ENCODE results near the gene ANKRD26.

ANKRD26 gene

GRCh38 chr10:27099448-27099847 is 846 bp downstream of the ANKRD26 start:
- Histone ChIP-seq H3K9me3 (ENCODE audit: control insufficient read depth, insufficient read depth, low read depth, low read length) (no peaks in the 10 kb centered on the region), H3K27ac (ENCODE audit: extremely low read depth, low read depth, low read length) (no peak overlapping the region; the same call in 1 of the 2 replicates), H3K36me3 (ENCODE audit: control insufficient read depth in 2 of 2, insufficient read depth in 1 of 2, low read length in 2 of 2) (peaks cover 7 to 16% of the 10 kb centered on the region in 2 experiments; a peak in 2 of 3 replicates), H3K4me3 (ENCODE audit: low read depth, low read length) (peak overlapping the region; percentile 83), H3K4me1 (ENCODE audit: control insufficient read depth, insufficient read depth, low read length) (no peaks in the 10 kb centered on the region; the same call in 1 of the 2 replicates)
- CTCF ChIA-PET: interaction anchor here (0.6 kb wide), 2 partner anchors 18 to 124 kb away, joined by 4 to 5 read pairs; no protein-coding TSS in a partner anchor
- POLR2A ChIA-PET: interaction anchor here (0.6 to 1.8 kb wide), 2 partner anchors 11 to 232 kb away, joined by 4 to 7 read pairs; no protein-coding TSS in a partner anchor
- no peak for TF ChIP-seq ZBTB17 (tag by site-specific recombination; IDR thresholded peaks at IDR 0.05)
- TF ChIP-seq ZNF202 (tag by site-specific recombination; IDR thresholded peaks at IDR 0.05; ENCODE audit: borderline replicate concordance): 0 out of 2 replicates have a peak, but pooled peaks have one; percentile 30
- no peak for TF ChIP-seq ZNF280D (tag by site-specific recombination; IDR thresholded peaks at IDR 0.05)
- no peak for TF ChIP-seq ZNF211 (tag by site-specific recombination; IDR thresholded peaks at IDR 0.05; ENCODE audit: low read depth)
- TF ChIP-seq ZXDB (tag by site-specific recombination; IDR thresholded peaks at IDR 0.05): no peak
- no peak for TF ChIP-seq GFI1B (tag by site-specific recombination; IDR thresholded peaks at IDR 0.05)
- TF ChIP-seq ZBTB6 (tag by site-specific recombination; IDR thresholded peaks at IDR 0.05): no peak

GRCh38 chr10:27088119-27089044 is 11.9 kb downstream of the ANKRD26 start:
- Histone ChIP-seq H3K9me3 (ENCODE audit: control insufficient read depth, insufficient read depth, low read depth, low read length) (no peaks in the 10 kb centered on the region), H3K4me1 (ENCODE audit: control insufficient read depth, insufficient read depth, low read length) (no peaks in the 10 kb centered on the region), H3K4me3 (ENCODE audit: low read depth, low read length) (no peak overlapping the region), H3K36me3 (ENCODE audit: control insufficient read depth in 2 of 2, insufficient read depth in 1 of 2, low read length in 2 of 2) (peaks cover 58 to 84% of the 10 kb centered on the region in 2 experiments), H3K27ac (ENCODE audit: extremely low read depth, low read depth, low read length) (no peak overlapping the region)
- ChIA-PET POLR2A (no interaction called here), CTCF (interaction anchor here (0.8 kb wide), 1 partner anchor 98 kb away, joined by 3 read pairs; no protein-coding TSS in a partner anchor)
- TF ChIP-seq PRDM1 (tag by site-specific recombination; IDR thresholded peaks at IDR 0.05) (no peak), ZNF239 (tag by site-specific recombination; IDR thresholded peaks at IDR 0.05) (no peak), OSR2 (tag by site-specific recombination; IDR thresholded peaks at IDR 0.05) (no peak), ZNF837 (tag by site-specific recombination; IDR thresholded peaks at IDR 0.05) (no peak), ZNF121 (tag by site-specific recombination; IDR thresholded peaks at IDR 0.05) (no peak), ZSCAN16 (tag by site-specific recombination; IDR thresholded peaks at IDR 0.05) (no peak), ZNF2 (tag by site-specific recombination; IDR thresholded peaks at IDR 0.05) (no peak), ZNF449 (tag by site-specific recombination; IDR thresholded peaks at IDR 0.05) (no peak), ZNF148 (tag by site-specific recombination; IDR thresholded peaks at IDR 0.05; ENCODE audit: borderline replicate concordance) (no peak), KLF16 (tag by site-specific recombination; IDR thresholded peaks at IDR 0.05) (no peak), ZNF302 (tag by site-specific recombination; IDR thresholded peaks at IDR 0.05; ENCODE audit: low read depth) (no peak), ZNF596 (tag by site-specific recombination; IDR thresholded peaks at IDR 0.05) (no peak), BCL6B (tag by site-specific recombination; IDR thresholded peaks at IDR 0.05) (no peak), ZNF555 (tag by site-specific recombination; conservative IDR thresholded peaks at IDR 0.05) (no peak), ZNF677 (tag by site-specific recombination; IDR thresholded peaks at IDR 0.05) (no peak), ZNF169 (tag by site-specific recombination; IDR thresholded peaks at IDR 0.05) (no peak), ZNF10 (tag by site-specific recombination; IDR thresholded peaks at IDR 0.05) (no peak)

Data from HEK293 (cell line).